ENCODE measurements around the gene BICD2.

BICD2 gene

DNA sequence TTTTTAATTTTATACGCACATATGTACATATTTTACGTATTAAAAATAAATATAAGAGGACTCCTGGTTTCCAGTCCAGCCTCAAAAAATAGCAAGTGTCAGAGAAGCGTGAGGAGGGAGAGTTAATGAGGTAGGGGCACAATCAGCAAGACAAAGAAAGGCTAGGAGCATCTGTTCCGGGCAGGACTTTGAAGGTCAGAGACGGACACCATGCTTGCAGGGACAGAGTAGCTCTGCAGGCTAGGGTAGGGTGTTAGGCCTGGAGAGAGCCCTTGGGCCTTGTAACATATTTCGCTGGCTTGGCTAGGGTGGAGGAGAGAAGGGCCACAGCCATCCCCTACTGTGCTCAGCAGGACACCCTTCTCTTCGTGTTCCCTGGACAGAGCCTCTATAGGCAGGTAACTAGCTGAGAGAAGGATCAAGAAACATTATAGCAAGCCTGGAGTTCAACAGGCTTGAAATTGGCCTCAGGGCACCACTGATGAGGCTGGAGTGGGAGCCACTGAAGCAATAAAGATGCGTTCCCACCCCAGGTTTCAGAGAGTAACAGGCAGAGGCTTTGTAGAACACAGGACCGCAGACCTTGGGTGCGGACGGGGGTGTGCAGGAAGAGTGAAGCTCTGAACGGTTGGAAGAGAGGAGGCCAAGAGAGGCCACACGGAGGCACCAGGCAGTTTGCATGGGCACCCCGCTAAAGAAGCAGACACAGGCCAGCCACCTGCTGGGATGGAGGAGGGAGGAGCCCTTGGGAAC lies 85.0 kb downstream of the BICD2 start:
- no peak overlapping the region for H3K4me3 ChIP-seq (ENCODE audit: low read length)
- no peak overlapping the region for H3K27ac ChIP-seq (ENCODE audit: low read depth, low read length)

GRCh38 chr9:92671323-92671722 lies 93.3 kb downstream of the BICD2 start:
- Histone ChIP-seq H3K4me1 (ENCODE audit: control insufficient read depth, insufficient read depth, low read length) (peaks cover 12% of the 10 kb centered on the region), H3K36me3 (ENCODE audit: control insufficient read depth, insufficient read depth, low read length) (no peaks in the 10 kb centered on the region), H3K9ac (ENCODE audit: low read length) (no peak overlapping the region), H3K27me3 (ENCODE audit: control insufficient read depth, insufficient read depth, low read length) (no peaks in the 10 kb centered on the region), H3K4me3 (ENCODE audit: low read length) (peak overlapping the region; percentile 6), H3K27ac (ENCODE audit: low read depth, low read length) (no peak overlapping the region)

More for the DNA sequence above, 85.0 kb downstream of the BICD2 start:
- Histone ChIP-seq H3K27me3 (ENCODE audit: control insufficient read depth, insufficient read depth, low read length) (no peaks in the 10 kb centered on the region), H3K9ac (ENCODE audit: low read length) (no peak overlapping the region), H3K36me3 (ENCODE audit: control insufficient read depth, insufficient read depth, low read length) (no peaks in the 10 kb centered on the region), H3K4me1 (ENCODE audit: control insufficient read depth, insufficient read depth, low read length) (no peaks in the 10 kb centered on the region)

GRCh38 chr9:92669890-92670708 lies 94.5 kb downstream of the BICD2 start, which contains the start of gene IPPK:
Gene IPPK (minus strand): TSS chr9:92670131. CDS start chr9:92669988, 143 bp downstream.
- Histone ChIP-seq H3K4me1 (ENCODE audit: control insufficient read depth, insufficient read depth, low read length) (peaks cover 12% of the 10 kb centered on the region), H3K4me3 (ENCODE audit: low read length) (peak within 1 kb of the TSS; percentile 86), H3K27ac (ENCODE audit: low read depth, low read length) (peak within 1 kb of the TSS; percentile 90), H3K36me3 (ENCODE audit: control insufficient read depth, insufficient read depth, low read length) (no peaks in the 10 kb centered on the region), H3K27me3 (ENCODE audit: control insufficient read depth, insufficient read depth, low read length) (no peaks in the 10 kb centered on the region), H3K9ac (ENCODE audit: low read length) (peak within 1 kb of the TSS; percentile 84)

- Histone ChIP-seq H3K4me1 (ENCODE audit: control insufficient read depth, insufficient read depth, low read length) (peaks cover 12% of the 10 kb centered on the region), H3K27me3 (ENCODE audit: control insufficient read depth, insufficient read depth, low read length) (no peaks in the 10 kb centered on the region), H3K36me3 (ENCODE audit: control insufficient read depth, insufficient read depth, low read length) (no peaks in the 10 kb centered on the region), H3K9ac (ENCODE audit: low read length) (peak overlapping the region; percentile 19), H3K27ac (ENCODE audit: low read depth, low read length) (peak overlapping the region; percentile 68), H3K4me3 (ENCODE audit: low read length) (peak overlapping the region; percentile 86)
These were observed 95.1 kb downstream of the BICD2 start for GRCh38 chr9:92669527-92669889.

- no peaks in the 10 kb centered on the region for H3K27me3 ChIP-seq (ENCODE audit: control insufficient read depth, insufficient read depth, low read length)
- H3K27ac ChIP-seq (ENCODE audit: low read depth, low read length), result peak overlapping the region; percentile 68
- H3K9ac ChIP-seq (ENCODE audit: low read length), result peak overlapping the region; percentile 19
- H3K36me3 ChIP-seq (ENCODE audit: control insufficient read depth, insufficient read depth, low read length), result no peaks in the 10 kb centered on the region
- H3K4me1 ChIP-seq (ENCODE audit: control insufficient read depth, insufficient read depth, low read length), result peaks cover 12% of the 10 kb centered on the region
- H3K4me3 ChIP-seq (ENCODE audit: low read length), result peak overlapping the region; percentile 86
These were observed 95.7 kb downstream of the BICD2 start for GRCh38 chr9:92668746-92669526.

DNA sequence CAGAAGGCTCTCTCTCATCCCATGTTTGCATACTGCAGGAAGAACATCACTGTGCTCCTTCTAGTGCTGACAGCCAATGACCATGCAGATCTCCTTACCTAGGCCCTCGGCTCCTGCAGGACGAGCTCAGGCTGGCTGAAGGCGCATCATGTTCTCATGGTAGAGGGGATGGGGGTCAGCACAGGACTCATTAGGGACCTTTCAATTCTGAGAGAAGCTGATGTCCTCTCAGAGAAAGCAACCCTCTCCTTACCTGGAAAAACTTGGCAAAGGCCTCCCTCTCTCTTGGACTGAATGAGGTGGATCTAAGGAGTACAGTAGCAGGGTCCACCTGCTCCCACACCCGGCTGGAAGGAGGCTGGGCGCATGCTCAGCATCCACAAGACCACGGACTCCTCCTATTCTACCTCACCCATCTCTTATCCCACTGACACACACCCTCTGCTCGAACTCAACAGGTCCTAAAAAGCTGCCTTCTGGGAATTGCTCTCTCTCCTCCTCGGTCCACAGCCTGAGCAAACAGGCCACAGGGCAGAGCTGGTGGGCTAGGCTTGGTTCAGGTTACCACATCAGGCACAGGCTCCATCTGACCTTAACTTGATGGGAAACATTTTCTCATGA lies 97.6 kb downstream of the BICD2 start:
- Histone ChIP-seq H3K27me3 (ENCODE audit: control insufficient read depth, insufficient read depth, low read length) (no peaks in the 10 kb centered on the region), H3K36me3 (ENCODE audit: control insufficient read depth, insufficient read depth, low read length) (no peaks in the 10 kb centered on the region), H3K4me3 (ENCODE audit: low read length) (no peak overlapping the region), H3K27ac (ENCODE audit: low read depth, low read length) (no peak overlapping the region), H3K4me1 (ENCODE audit: control insufficient read depth, insufficient read depth, low read length) (peaks cover 12% of the 10 kb centered on the region), H3K9ac (ENCODE audit: low read length) (no peak overlapping the region)

DNA sequence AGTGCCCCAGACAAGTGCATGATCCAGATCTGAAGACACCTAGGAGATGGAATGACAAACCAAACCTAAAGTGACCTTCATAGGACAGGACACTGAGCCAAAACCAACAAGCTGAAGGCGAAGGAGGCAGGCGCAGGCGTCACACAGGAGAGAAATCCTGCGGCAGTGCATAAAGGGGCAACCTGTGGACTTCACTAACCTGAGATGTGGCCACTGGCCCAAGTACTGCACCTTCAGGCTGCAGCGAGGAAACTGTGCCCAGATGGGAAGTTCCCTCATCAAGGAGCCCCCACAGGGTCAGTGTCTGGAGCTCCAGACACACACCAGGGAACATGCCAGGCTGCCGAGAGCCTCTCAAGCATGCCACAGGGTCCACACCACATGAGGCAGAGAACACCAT lies 98.4 kb downstream of the BICD2 start:
- H3K4me1 ChIP-seq (ENCODE audit: control insufficient read depth, insufficient read depth, low read length), result peaks cover 10% of the 10 kb centered on the region
- H3K4me3 ChIP-seq (ENCODE audit: low read length), result no peak overlapping the region
- no peak overlapping the region for H3K27ac ChIP-seq (ENCODE audit: low read depth, low read length)
- no peaks in the 10 kb centered on the region for H3K27me3 ChIP-seq (ENCODE audit: control insufficient read depth, insufficient read depth, low read length)
- no peaks in the 10 kb centered on the region for H3K36me3 ChIP-seq (ENCODE audit: control insufficient read depth, insufficient read depth, low read length)
- no peak overlapping the region for H3K9ac ChIP-seq (ENCODE audit: low read length)

GRCh38 chr9:92665836-92666235 lies 98.8 kb downstream of the BICD2 start:
- H3K9ac ChIP-seq (ENCODE audit: low read length), result no peak overlapping the region
- no peak overlapping the region for H3K27ac ChIP-seq (ENCODE audit: low read depth, low read length)
- peaks cover 7% of the 10 kb centered on the region for H3K4me1 ChIP-seq (ENCODE audit: control insufficient read depth, insufficient read depth, low read length)

GRCh38 chr9:92664394-92665152 lies 100.1 kb downstream of the BICD2 start:
- H3K27me3 ChIP-seq (ENCODE audit: control insufficient read depth, insufficient read depth, low read length), result no peaks in the 10 kb centered on the region
- no peak overlapping the region for H3K9ac ChIP-seq (ENCODE audit: low read length)
- no peak overlapping the region for H3K4me3 ChIP-seq (ENCODE audit: low read length)
- H3K4me1 ChIP-seq (ENCODE audit: control insufficient read depth, insufficient read depth, low read length), result peaks cover 7% of the 10 kb centered on the region
- H3K36me3 ChIP-seq (ENCODE audit: control insufficient read depth, insufficient read depth, low read length), result no peaks in the 10 kb centered on the region
- H3K27ac ChIP-seq (ENCODE audit: low read depth, low read length), result no peak overlapping the region

More at GRCh38 chr9:92665836-92666235, 98.8 kb downstream of the BICD2 start:
- Histone ChIP-seq H3K36me3 (ENCODE audit: control insufficient read depth, insufficient read depth, low read length) (no peaks in the 10 kb centered on the region), H3K27me3 (ENCODE audit: control insufficient read depth, insufficient read depth, low read length) (no peaks in the 10 kb centered on the region), H3K4me3 (ENCODE audit: low read length) (no peak overlapping the region)

DNA sequence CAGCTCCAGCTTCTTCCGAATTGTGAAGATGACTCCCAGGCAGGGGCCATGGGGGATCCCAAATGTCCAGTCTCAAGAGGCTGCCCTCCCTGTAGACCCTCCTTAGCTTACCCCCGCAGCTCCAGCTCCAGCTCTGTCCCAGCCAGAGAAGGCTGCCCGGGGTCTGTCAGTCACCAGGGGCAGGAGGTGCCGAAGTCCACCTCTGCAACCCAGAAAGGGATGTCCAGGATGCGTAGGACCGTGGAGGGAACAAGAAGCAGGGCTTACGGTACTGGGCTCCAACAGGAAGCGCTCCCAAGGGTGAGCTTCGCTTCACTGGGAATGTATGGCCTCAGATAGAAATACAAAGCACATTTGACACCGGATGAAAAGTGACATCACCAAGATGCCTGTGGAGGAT lies 100.7 kb downstream of the BICD2 start:
- Histone ChIP-seq H3K27me3 (ENCODE audit: control insufficient read depth, insufficient read depth, low read length) (no peaks in the 10 kb centered on the region), H3K4me1 (ENCODE audit: control insufficient read depth, insufficient read depth, low read length) (peaks cover 4% of the 10 kb centered on the region), H3K4me3 (ENCODE audit: low read length) (no peak overlapping the region), H3K27ac (ENCODE audit: low read depth, low read length) (no peak overlapping the region), H3K36me3 (ENCODE audit: control insufficient read depth, insufficient read depth, low read length) (no peaks in the 10 kb centered on the region), H3K9ac (ENCODE audit: low read length) (no peak overlapping the region)

GRCh38 chr9:92663126-92663525 lies 101.5 kb downstream of the BICD2 start:
- Histone ChIP-seq H3K4me3 (ENCODE audit: low read length) (no peak overlapping the region), H3K27ac (ENCODE audit: low read depth, low read length) (no peak overlapping the region), H3K4me1 (ENCODE audit: control insufficient read depth, insufficient read depth, low read length) (no peaks in the 10 kb centered on the region), H3K27me3 (ENCODE audit: control insufficient read depth, insufficient read depth, low read length) (no peaks in the 10 kb centered on the region), H3K9ac (ENCODE audit: low read length) (no peak overlapping the region), H3K36me3 (ENCODE audit: control insufficient read depth, insufficient read depth, low read length) (no peaks in the 10 kb centered on the region)

Data from rectal smooth muscle tissue (tissue), 1 donor.